HG03039 (cell line): Measurements from ENCODE around the gene SLC9B2.
"Not testable (repeated sequence)": the region's sequence is repeated elsewhere in the genome, so short reads cannot be mapped to it uniquely, and the experiment has no call there.

Experiments used
- ATAC-seq: cut with Tn5 transposase; IDR thresholded peaks from one replicate; pipeline ENCODE4 v1.9.1; 2021; ENCODE audit warnings: mild to moderate bottlenecking, moderate library complexity; ENCODE audit not compliant: unreplicated experiment

The SLC9B2 gene

DNA sequence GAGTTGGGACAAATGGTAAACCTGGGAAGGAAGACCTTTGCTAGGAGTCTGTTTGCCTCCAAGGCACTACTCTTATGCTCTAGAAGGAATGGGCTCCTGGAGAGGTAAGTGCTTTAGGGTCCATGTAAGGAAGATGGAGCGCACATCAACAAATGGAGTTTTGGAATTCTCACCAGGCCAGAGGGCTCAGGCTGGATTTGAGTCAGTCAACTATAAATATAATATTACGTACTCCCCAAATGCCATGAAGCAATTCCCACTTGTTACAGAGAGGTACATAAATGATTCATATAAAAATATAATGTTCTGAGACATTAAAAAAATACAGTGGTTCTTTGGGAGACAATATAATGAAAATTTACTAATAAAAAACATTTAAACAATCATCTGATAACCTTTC, 55.4 kb downstream of the SLC9B2 start:
- ATAC-seq: no peak

DNA sequence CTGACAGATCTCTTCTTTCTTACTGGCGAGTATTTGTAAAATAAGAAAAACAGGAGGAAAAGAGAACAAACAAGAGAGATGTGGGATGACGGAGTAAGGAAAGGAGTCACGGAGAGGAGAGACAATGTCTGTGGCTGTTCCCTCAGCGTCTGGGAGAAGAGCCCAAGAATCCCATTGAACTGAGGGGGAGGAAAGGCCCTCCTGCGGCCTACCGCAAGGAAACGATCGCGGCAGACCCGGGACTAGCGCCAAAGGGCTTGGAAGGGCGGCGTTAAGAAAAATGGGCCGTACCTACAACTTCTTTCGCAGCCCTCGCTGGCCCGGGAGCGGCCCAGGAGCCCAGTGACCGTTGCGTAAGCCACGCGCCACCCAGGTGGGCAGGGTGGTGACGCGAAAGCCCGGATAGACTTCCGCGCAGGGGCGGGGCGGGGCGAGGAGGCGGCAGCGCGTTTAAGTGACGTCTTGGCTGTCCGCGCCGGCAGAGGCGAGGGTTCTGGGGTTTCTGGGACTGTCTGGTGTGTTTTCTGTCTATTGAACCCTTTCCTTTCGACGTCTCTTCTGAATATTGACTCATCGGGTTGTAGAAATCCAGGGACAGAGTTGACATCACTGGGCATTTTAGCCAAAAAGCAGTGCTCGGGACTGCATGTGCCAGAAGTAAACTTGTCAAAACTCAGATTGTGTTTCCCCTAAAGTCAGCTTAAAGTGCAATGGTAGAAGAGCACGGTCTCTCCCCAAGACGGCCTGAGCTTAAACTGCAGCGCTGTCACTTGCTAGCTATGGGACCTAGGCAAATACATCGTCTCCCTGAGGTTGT, 57.0 kb downstream of the SLC9B2 start, which contains the start of gene SLC9B1:
Gene SLC9B1 (minus strand): TSS at position 398 of the 817 bp plus-strand sequence. CDS start 27,994 bp downstream, outside the sequence.
- peak; percentile 98 for ATAC-seq

DNA sequence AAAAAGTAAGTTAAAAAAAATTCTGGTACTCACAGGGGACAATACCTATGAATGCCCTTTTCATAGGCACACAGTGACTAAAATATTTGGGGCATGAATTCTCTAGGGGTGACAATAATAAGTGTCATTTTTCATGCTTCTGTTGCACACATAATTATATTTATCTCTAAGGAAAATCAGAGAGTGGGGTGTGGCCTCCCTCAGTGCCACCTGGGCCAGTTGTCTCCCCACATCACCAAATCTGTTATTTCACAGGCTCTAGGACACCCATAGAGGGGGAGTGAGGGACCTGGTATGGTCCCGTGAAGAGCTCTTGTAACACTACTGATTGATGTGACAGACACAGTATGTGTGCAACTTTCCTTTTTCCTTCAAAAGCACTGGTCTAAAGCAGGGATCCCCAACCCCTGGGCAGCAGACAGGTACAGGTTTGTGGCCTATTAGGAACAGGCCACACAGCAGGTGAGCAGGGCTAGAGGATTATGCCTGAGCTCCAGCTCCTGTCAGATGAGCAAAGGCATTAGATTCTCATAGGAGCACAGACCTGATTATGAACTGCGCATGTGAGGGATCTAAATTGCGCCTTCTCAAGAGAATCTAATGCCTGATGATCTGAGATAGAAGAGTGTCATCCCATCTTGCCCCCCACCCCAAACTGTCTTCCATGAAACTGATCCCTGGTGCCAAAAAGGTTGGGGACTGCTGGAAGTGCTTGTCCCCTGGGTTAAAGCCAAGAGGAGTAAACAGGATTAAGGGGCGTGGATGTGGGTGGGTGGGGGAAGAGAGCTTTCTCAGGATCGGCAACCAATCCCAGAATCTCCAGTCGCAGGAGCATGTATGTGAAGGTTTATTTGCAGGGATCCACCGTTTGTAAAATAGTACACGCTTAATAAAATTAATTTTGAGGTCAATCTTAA, 57.9 kb downstream of the SLC9B2 start:
- no peak for ATAC-seq

- ATAC-seq: no peak
Observed at GRCh38 chr4:103012551-103012950, 64.0 kb downstream of the SLC9B2 start.

DNA sequence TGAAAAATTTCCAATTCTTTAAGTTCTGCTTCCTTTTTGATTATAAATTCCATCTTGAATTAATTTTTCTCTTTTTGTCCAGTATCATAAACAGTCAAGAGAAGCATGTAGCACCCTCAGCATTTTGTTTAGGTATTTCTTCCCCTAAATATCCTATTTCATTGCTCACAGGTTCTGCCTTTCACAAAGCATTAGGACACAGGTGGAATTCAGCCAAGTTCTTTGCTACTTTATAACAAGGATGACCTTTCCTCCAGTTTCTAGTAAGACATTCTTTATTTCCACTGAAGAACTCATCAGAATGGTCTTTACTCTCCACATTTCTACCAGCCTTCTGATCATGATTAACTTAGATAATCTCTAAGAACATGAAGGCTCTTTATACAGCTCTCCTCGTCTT, 64.5 kb downstream of the SLC9B2 start:
- no peak for ATAC-seq

- no peak for ATAC-seq
Observed at GRCh38 chr4:103011378-103012025, 65.1 kb downstream of the SLC9B2 start.

- ATAC-seq: no peak
Observed at GRCh38 chr4:103010804-103011203, 65.8 kb downstream of the SLC9B2 start.

DNA sequence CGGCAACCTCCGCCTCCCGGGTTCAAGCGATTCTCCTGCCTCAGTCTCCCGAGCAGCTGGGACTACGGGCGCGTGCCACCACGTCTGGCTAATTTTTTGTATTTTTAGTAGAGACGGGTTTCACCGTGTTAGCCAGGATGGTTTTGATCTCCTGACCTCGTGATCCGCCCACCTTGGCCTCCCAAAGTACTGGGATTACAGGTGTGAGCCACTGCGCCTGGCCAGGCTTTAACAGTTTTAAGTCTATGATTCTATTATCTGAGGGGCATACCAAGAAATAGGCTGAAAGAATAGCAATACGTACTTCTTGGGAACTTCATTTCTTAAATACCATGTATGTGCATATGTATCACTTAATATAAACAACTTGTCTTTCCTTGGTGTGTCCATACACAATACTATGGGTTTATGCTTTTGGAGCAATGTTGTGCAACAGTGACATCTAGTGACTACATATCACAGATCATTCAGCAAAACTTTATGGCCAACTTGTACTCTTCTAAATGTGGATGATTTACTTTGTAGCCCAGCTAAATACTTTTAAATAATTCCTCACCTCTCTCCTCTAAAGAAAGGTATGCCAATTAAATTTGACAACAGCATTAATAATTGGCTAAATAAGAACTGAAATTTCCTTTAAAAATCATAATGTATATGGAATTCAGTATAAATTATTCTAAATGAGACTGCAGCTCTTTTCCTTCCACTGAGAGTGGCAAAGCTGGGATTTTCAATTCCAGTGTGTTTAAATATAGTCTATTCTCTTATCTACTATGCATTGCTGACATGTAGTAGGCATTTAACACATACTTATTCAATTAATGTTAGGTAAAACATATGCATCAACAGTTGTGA, 67.5 kb downstream of the SLC9B2 start:
- ATAC-seq: peak; percentile 81

- no peak for ATAC-seq
Observed at GRCh38 chr4:103002551-103002950, 74.0 kb downstream of the SLC9B2 start.

DNA sequence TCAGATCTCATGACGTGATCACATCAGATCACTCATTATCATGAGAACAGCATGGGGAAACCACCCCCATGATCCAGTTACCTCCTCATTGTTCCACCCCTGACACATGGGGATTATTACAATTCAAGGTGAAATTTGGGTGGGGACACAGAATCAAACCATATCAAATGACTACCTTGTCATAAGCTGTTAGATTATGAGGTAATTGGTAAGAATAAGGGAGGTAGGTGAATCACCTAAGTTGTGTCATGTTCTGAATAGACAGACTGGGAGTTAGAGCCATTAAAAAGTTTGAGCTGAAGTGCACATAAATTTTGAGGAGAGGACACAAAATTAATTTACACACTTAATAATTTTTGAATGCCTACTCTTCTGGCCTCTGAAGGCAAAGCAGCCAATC, 81.8 kb downstream of the SLC9B2 start:
- no peak for ATAC-seq

GRCh38 chr4:102993985-102994384, 82.6 kb downstream of the SLC9B2 start:
- ATAC-seq: not testable (repeated sequence)

- no peak for ATAC-seq
Observed at GRCh38 chr4:102988429-102989020, 88.0 kb downstream of the SLC9B2 start.

DNA sequence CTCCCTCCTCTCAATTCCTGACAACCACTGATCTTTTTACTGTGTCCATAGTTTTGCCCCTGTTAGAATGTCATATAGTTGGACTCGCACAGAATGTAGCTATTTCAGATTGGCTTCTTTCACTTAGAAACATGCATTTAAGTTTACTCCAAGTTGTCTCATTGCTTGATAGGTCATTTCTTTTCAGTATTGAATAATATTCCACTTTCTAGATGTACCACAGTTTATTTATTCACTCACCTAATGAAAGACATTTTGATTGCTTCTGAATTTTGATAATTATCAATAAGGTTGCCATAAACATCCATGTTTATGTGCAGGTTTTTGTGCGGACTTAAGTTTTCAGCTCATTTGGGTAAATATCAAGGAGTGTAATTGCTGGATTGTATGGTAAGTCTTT, 95.6 kb downstream of the SLC9B2 start:
- ATAC-seq: no peak
